ENCODE results near the gene TASOR2.

Gene TASOR2

GRCh38 chr10:5656737-5657579 is 27.7 kb upstream of the TASOR2 start:
- no peak for DNase-seq

- no peak for DNase-seq
Observed at GRCh38 chr10:5658871-5659618, 25.6 kb upstream of the TASOR2 start.

GRCh38 chr10:5659702-5660528 is 24.7 kb upstream of the TASOR2 start:
- no peak for DNase-seq

GRCh38 chr10:5661043-5661442 is 23.6 kb upstream of the TASOR2 start:
- DNase-seq, result no peak

- DNase-seq, result no peak
Observed at GRCh38 chr10:5662708-5663579, 21.7 kb upstream of the TASOR2 start.

- no peak for DNase-seq
Observed at GRCh38 chr10:5663692-5664427, 20.8 kb upstream of the TASOR2 start.

DNA sequence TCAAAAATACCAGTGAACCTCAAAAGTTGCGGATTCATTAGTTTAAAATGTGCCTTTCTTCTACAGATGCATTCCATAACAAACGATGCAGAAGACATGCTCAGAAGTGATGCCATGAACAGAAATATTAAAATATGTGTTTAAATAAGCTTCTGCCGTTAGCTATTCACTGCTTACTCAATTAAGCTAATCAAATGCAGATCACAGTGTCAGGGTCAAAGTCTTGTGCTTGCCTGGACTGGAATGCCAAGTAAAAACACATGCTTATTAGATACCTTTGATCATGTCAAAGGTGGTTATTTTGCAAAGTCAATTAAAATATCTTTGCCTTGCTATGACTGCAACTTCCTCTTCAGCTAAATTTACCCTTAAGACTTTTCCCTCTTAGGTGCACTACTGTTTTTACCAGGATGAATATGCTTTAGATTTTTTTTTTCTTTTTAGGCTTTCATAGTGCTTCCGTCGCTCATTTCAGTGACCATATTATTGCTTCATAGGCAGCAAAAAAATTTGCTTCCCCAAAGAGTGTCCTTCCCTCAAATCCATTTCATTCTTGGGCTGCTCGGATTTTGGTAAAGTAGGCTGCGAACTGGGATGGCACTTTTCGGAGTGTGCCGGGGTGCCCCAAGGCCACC is 19.1 kb upstream of the TASOR2 start:
- no peak for DNase-seq

- no peak for DNase-seq
Observed at GRCh38 chr10:5666008-5666840, 18.4 kb upstream of the TASOR2 start, which contains the start of gene ASB13. ASB13 (minus strand) TSS chr10:5666595; CDS start chr10:5666551, 44 bp downstream.

DNA sequence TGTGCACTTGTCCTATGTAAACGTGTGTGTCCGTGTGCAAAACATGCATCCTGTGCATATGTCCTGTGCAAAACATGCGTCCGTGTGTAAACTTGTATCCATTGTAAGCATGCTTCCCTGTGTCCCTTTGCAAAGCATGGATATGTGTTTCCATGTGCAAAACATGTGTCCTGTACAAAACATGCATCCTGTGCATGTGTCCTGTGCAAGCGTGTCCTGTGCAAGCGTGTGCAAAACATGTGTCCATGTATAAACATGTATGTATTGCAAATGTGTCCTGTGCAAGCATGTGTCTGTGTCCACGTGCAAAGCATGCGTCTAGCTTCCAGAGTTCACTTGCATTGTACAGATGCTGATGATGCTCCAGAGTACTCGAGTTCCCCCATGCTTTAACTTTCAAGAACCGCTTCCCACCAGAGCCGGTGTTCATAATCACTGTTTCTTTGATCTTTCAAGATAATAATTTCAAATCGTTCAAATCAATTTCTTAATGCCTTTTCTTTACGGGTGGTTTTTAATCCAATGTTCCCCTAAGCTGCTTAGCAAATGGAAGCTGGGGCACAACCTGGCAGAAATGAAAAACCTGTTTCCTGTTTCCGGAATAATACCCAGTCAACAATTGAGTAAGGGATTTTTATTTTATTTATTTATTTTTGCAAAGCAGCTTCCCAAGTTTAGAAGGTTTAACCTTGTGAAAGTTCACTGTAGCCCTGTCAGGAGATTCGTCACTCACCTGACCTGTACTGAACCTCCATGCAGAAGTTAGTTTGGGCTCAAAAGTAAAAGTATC is 17.6 kb upstream of the TASOR2 start:
- no peak for DNase-seq

DNA sequence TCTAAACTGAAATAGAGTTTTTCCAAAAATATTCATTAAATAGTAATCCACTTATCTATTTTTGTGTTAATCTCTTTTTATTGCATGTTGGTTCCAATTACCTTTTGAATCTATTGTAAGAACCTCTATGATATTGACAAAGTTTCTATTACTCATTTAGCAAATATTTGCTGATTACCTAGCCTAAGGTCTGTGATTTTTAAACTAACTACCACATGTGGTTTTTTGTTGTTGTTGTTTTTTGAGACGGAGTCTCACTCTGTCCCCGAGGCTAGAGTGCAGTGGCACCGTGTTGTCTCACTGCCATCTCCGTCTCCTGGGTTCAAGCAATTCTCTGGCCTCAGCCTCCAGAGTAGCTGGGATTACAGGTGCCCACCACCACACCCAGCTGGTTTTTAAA is 16.2 kb upstream of the TASOR2 start:
- DNase-seq, result no peak

DNA sequence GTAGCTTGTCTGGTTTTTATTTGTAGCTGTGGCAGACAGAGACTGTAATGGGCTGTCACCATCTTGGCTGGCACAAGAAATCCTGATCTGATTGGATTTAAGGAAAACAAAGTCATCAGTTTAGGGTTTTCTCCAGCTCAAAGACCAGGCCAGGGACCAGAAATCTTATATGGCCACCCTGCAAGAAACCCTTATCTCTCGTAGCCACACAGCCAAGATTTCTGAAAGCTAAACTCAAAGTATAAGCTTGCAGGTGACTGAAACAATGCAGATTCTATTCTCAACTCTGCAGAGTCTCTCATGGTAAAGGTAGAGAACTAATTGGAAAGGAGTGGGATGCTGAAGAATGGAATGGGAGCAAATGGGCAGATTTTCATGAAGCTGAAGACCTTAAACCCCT is 15.0 kb upstream of the TASOR2 start:
- no peak for DNase-seq

DNA sequence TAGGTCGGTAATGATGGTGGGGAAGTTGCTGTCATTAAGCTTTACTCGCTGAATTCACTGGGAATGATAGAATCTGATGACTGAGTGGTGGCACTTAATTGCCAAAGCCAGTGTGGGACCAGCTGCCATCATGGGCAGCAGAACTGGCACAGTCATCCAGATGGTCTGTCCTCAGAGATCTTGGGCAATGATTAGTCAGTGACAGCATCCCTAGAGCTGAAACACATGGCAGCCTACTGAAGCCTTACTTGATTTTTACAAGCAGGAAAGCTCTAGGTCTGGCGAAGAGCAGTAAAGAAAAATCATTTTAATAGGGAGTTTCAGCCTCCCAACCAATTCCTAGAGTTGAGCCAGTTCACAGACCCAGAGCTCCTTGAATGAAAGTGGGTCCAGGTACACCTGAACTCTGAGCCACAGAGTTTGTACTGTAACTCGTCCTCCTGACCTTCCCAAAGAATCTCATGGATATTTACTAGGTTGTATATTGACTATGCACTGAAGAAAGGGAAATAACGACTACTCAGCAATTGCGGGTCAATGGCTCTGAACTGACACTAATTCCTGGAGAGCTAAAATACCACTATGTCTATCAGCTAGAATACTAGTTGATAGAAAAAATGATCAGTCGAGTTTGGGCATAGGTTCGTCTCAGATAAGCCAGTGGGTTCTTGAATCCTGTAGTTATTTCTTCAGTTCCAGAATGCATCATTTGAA is 13.8 kb upstream of the TASOR2 start:
- DNase-seq, result no peak

GRCh38 chr10:5678397-5679036 is 6.1 kb upstream of the TASOR2 start:
- DNase-seq, result no peak

DNA sequence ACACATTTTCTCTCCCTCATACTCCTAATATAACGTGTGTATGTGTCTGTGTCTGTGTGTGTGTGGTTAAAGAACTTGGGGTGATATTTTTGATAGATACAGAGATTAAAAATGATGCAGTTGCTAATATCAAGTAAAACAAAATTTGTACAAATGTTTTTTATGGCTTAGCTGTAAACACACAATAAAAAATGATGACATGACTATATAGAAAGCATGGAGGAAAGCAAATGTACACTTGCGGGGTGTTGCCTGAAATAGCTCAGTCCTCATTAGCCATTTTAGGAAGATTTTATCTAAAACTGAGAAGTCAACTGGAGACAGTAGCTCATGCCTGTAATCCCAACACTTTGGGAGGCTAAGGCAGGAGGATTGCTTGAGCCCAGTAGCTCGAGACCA is 5.6 kb upstream of the TASOR2 start:
- no peak for DNase-seq

DNA sequence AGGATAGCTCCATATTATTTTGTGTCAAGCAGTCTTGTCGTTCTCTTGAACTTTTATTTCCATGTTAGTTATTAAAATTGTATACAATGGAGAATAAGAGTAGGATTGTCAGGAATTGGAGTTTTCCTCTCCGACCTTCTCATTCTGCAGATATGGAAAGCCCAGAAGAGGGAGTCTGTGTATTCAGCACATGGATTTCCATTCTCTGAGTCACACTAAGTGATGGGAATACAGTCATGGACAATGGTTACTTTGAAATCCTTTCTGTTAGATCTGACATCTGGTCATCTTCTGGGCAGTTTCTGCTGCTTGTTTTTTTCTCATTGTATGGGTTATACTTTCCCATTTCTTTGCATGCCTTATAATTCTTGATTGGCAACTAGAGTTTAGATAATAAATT is 5.0 kb upstream of the TASOR2 start:
- no peak for DNase-seq

DNA sequence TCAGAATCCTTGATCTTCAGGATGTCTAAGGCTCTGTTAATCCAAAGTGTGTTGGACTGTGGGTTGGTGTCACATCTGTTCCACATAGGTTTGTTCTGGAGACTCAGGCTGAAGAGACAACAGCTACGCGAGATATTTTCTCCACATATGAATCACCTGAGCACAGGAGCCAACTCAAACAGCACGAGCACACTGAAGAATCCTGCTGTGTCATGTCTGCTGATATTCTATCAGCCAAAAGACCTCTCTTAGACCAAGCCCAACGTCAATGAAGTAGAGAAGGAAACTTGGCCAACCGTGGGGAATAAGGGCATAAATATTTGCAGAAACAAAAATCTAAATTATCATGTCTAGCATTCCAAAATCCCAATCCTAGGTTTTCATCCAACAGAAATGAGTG is 2.7 kb upstream of the TASOR2 start:
- DNase-seq, result no peak

DNA sequence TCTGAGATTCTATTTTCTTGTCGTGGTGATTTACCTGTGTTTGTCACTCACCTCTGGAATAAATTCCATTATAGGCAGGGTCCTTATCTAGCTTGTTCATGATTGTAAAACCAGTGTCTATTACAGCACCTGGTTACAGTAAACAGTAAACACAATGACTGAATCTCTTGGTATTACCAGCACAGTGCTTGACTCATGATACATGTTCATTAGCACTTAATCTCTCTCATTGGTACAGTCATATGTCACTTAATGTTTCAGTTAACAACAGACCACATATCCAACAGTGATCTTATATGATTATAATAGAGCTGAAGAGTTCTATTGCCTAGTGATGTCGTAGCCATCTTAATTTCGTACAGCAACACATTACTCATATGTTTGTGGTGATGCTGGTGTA is 1.6 kb upstream of the TASOR2 start:
- no peak for DNase-seq

Data from DMS153 (cell line).